Activated CD4-positive, alpha-beta T cell treated with anti-CD3 and anti-CD28 coated beads, Interleukin-2, amount 50 U/mL, for 1 hour (primary cell): ENCODE results near the gene BBS1.
"Not testable (repeated sequence)": the region's sequence is repeated elsewhere in the genome, so short reads cannot be mapped to it uniquely, and the experiment has no call there.

Experiments used
- DNase-seq: peaks from one replicate; pipeline ENCODE4 v3.0.0-alpha.2; 2020

The BBS1 gene

GRCh38 chr11:66510271-66510989, at the start of gene BBS1:
TSS of gene BBS1 (plus strand) at chr11:66510635. CDS start at chr11:66510660, 25 bp downstream.
- peak; percentile 83 for DNase-seq

GRCh38 chr11:66462010-66462409, 48.4 kb upstream of the BBS1 start:
- no peak for DNase-seq

- no peak for DNase-seq
These were observed 47.5 kb upstream of the BBS1 start for GRCh38 chr11:66462911-66463310.

- DNase-seq: not testable (repeated sequence)
These were observed 46.3 kb upstream of the BBS1 start for GRCh38 chr11:66464116-66464515.

GRCh38 chr11:66464916-66465315, 45.5 kb upstream of the BBS1 start:
- no peak for DNase-seq

DNA sequence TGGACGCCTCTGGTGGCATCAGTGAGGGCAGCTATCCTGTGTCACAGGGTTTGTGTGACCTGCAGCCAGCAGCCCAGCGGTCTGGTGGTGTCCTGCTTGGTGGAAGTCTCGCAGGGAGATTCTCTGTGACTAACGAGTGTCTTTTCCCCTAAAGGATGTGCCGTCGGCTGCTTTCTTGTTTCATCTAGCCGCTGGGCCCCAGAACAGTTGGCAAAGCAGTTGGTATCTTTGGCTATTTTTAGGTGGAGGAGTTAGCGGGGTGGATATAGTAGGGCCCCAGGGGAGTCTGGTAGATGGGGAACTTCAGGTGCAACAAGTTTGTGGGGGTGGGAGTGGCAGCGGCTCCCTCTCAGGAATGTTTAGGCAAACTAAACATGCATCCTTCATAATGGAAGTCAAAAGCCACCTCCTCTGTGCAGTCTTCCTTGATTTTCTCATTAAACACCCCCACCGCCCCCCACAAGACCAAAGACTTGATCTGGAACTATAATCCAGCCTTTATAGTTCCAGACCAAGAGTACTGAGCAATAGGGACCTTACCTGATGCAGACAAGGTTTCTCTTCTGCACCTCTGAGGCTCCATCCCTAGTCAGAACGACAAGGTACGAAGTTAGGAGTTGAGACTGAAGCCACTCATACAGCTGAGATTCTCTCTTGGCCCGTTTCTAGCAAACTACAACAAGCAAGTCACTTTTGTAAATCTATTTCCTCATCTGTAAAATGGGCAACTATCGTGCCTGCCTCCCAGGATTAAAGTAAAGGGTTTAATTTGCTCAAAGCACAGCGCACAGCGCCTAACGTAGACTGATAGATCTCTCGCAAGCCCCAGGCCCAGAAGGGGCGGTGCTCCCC, 44.8 kb upstream of the BBS1 start:
- DNase-seq: no peak

DNA sequence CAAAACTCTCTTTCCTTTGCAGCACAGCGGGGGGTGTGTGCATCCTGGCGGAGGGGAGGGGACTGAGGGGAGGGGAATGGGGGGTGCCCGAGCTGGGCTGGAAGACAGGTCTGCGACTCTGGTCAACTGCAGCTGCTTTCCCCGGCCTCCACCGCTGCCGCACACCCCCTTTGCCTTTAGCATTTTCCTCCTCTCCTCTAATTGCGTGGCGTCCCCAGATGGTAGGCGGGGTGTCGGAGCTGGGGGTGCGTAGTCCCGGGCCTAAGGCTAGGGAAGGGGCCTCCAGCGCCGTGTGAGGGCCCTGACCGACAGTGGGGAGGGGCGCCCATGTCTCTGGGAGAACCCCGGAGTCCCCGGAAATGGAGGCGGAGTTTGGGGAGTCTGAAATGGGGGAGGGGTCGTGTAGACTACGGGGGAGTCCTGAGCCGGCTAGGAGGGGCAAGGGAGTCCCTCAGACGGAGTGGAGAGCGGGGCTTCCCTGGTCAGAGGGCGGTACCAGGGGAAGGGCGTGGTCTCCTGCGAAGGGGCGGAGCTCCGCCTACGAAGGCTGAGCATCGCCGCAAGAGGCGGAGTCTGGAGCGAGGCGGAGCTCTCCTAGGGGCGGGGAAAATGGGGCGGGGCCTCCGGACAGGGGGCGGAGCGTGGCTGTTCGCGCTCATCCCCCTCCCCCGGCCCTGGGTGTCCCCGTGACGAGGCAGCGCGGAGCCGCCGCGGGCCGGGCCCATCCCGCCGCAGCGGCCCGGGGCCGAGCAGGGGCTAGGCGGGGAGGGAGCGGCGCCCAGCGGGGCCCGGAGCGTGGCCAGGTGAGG, 44.0 kb upstream of the BBS1 start, which contains the start of gene PELI3:
Gene PELI3, plus strand, starts transcription at position 681 of the 809 bp plus-strand sequence. CDS start 1,224 bp downstream, outside the sequence.
- DNase-seq: peak; percentile 96

DNA sequence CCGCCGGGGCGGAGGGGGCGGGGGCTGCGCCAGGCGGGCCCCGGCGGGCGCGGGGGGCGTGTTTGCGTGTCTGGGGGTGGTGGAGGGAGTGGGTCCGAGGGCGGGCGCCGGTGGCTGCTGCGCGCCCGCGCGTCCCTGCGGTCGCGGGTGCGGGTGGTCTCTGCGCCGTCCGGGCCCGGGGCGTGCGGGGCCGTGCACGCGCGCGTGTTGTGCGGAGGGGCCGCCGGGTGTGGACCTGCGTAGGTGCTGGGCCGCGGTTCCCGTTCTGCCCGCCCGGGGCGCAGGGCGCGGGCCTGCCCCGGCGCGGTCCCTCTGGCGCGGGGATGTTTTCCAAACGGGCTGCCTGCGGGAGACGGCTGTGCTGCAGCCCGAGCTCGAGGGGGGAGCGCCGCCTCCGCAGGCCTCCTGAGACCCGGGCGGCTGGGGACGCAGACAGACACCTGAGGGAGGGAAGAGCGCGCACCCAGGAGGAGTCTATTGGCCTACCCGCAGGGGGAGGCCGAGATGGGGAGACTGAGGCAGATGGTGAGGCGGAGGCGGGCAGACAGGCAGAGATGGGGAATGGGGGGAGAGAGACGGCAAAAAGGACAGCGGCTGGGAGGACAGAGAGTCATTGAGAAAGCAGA, 43.3 kb upstream of the BBS1 start:
- peak; percentile 46 for DNase-seq

- DNase-seq: no peak
These were observed 42.7 kb upstream of the BBS1 start for GRCh38 chr11:66467756-66468155.

DNA sequence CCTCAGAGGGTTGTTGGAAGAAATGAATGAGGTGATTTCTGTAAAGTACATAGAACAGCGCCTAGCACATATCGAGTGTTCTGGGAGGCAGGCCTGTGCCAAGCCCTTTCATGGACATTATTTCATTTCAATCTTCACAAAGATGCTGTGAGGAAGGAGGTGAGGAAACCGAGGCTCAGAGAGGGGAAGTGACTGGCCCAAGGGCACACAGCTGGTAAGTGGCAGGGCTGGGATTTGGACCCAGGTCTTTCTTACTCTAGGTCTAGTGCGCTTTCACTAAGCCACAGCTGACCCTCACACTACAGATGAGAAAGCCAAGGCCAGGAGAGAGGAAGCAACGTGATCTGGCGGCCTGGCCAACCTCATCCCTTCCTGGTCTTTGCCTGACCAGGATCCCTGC, 41.7 kb upstream of the BBS1 start:
- DNase-seq: no peak

GRCh38 chr11:66469441-66469840, 41.0 kb upstream of the BBS1 start:
- DNase-seq: no peak

DNA sequence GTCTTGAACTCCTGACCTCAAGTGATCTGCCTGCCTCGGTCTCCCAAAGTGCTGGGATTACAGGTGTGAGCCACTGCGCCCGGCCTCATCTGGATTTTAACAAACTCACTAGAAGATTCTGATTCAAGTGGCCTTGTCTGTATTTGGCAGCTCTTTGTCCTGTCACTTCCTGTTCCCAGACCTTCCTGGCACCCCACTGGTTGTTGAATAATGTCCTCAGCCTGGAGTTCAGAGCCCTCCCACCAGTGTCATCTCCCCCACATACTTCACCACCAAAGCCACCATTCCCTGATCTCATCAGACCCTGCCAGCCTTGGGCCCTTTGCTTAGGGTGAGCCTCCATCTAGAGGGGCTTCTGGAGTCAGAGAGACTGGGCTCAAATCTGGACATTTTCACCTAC, 40.4 kb upstream of the BBS1 start:
- DNase-seq: no peak

GRCh38 chr11:66471142-66471541, 39.3 kb upstream of the BBS1 start:
- DNase-seq: no peak

GRCh38 chr11:66472054-66472453, 38.4 kb upstream of the BBS1 start:
- DNase-seq: no peak

- DNase-seq: no peak
These were observed 37.3 kb upstream of the BBS1 start for GRCh38 chr11:66473167-66473566.

DNA sequence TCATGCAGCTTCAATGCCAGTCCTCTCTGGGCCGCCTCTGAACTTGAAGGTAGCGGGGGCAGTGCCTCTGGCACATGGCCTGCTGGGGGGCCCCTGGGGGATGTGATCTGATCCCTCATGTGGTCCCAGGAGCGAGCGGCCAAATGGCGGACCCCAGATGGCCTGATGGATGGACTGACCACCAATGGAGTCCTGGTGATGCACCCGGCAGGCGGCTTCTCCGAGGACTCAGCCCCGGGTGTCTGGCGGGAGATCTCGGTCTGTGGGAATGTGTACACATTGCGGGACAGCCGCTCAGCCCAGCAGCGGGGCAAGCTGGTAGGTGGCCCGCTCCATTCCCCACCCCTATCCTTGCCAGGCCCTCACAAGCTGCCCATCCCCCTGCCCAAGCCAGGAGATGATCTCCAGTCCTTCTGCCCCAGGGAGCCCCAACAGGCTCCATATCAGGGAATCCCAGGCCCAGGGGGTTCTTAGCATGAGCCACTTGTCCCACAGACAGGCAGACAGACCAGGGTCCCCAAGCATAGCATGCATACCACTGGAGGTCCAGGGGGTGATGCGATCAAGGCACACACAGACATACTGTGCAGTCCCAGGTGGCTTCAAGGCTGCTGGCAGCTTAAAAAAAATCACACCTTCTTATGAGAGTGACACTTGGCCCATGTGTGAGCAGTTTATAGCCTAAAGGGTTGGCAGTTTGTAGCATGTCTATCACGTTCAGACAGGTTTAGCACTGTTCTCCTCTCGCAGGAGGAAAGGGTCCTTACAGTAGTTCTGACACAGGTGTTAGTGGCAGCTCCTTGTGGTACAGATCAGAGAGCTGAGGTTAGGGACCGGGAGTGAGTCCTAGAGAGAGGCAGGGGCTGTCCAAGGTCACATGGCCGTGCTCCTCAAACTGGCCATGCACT, 36.6 kb upstream of the BBS1 start:
- no peak for DNase-seq

DNA sequence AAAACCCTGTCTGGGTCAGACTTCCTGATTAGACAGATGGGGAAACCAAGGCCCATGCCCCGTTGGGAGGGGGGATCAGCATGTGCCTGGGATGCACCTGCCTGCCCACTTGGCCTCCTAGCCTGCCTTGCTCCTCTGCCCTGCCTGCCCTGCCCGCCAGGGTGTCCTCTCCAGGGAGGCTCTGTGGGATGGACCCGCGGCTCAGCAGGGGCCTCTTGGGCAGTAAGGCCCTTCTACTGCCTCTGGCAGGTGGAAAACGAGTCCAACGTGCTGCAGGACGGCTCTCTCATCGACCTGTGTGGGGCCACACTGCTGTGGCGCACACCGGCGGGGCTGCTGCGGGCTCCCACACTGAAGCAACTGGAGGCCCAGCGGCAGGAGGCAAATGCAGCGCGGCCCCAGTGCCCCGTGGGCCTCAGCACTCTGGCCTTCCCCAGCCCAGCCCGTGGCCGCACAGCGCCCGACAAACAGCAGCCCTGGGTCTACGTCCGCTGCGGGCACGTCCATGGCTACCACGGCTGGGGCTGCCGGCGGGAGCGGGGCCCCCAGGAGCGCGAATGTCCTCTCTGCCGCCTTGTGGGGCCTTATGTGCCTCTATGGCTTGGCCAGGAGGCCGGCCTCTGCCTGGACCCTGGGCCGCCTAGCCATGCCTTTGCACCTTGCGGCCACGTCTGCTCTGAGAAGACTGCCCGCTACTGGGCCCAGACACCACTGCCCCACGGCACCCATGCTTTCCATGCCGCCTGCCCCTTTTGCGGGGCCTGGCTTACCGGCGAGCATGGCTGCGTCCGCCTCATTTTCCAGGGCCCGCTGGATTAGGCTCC, 34.9 kb upstream of the BBS1 start:
- no peak for DNase-seq

DNA sequence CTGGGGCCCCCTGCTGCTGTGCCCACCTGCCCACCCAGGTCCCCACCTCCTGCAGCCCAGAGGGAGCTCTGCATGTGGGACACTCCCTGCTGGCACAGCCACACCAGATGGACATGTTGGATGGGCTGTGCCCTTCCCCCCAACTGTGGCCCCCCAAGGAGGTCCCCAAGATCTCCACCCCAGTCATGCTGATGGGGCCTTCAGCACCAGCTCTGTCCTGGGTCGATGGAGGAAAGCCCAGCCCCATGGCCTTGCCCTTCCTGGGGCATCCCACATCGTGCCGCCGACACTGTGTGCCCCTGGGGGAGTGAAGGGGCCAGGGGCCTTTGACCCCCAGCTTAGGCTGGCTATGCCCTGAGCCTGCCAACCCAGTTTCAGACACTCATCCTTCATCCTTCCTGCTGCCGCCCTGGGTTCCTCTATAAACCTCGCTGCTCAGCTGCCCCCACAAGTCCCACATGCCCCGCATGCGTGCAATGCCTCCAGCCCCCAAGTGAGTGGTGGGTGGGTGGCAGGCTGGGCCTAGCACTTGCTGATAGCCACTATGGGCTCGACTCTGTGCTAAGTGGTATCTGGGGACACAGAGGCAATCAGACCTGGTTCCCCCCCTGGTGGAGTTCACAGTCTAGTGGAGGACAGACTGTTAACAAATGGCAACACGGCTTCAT, 34.1 kb upstream of the BBS1 start:
- no peak for DNase-seq

- DNase-seq: no peak
These were observed 33.6 kb upstream of the BBS1 start for GRCh38 chr11:66476841-66477251.
